ENCODE data around the gene GSK3B. TPM values are rescaled to one million over a fixed set of nuclear protein-coding genes. Genes with fewer than 3 reads are reported as not detected.

GSK3B gene
- total RNA-seq, 1 experiment from 2014 or later: 50.0 TPM

DNA sequence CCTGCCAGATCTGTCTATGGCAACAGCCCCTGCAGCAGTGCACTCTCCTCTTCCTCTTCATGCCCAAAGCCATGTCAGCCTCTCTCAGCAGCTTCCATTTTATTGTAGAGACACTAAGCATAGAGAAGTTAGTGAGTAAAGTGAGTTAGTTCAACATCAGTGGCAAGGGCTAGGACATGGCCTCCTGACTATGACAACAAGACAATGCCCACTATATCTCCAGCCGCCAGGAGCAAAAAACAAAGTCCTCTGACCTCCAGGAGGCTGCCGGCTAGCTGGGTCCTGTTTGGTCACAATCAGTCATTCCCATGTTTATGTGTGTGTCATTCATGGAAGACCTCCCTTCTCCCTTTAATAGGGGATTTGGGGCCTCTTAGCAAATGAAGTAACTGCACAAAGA lies 297.5 kb downstream of the GSK3B start:
- intact Hi-C loops (cut with micrococcal nuclease): no loop called here
- Histone ChIP-seq H3K4me1 (ENCODE audit: control insufficient read depth in 1 of 2, insufficient read depth in 2 of 2, low read length in 2 of 2) (peaks cover 12 to 16% of the 10 kb centered on the region in 2 experiments; a peak in 3 of 4 replicates), H3K27me3 (ENCODE audit: insufficient read depth, low read length) (no peaks in the 10 kb centered on the region), H3K27ac (ENCODE audit: low read depth, low read length) (no peak overlapping the region), H3K36me3 (ENCODE audit: control insufficient read depth in 1 of 2, insufficient read depth in 2 of 2, low read length in 2 of 2) (no peaks in the 10 kb centered on the region), H2AFZ (ENCODE audit: low read depth, low read length, poor library complexity, severe bottlenecking) (no peak overlapping the region), H3K9me3 (ENCODE audit: control insufficient read depth in 1 of 2, insufficient read depth in 1 of 2, low read depth in 1 of 2, low read length in 2 of 2) (no peaks in the 10 kb centered on the region), H3K9me2 (ENCODE audit: insufficient read depth) (no peaks in the 10 kb centered on the region), H3K79me2 (ENCODE audit: insufficient read depth, low read length) (no peaks in the 10 kb centered on the region), H3K9ac (ENCODE audit: low read length) (no peak overlapping the region), H3K4me2 (ENCODE audit: low read length) (no peak overlapping the region), H3K4me3 (replicated peaks in 1 of 2; ENCODE audit: low read depth in 1 of 2, low read length in 2 of 2) (no peak overlapping the region), H4K20me1 (ENCODE audit: insufficient read depth) (no peaks in the 10 kb centered on the region)
- BruUV-seq (replicated peaks): no TSS peak
- TF ChIP-seq RAD21 (IDR thresholded peaks at IDR 0.05; ENCODE audit: low read depth): no peak
- DNase-seq (ENCODE audit: low read depth, low spot score): no peak
- POLR2A ChIA-PET: no interaction called here
- no peak for ATAC-seq
- RAD21 ChIA-PET (ENCODE audit: low non-redundant PET in 1 of 2, low total read pairs in 2 of 2, uncharacterized antibody in 2 of 2, unreplicated experiment in 2 of 2): no interaction called here
- CTCF ChIA-PET: no interaction called here

GRCh38 chr3:119796368-119796767 lies 297.9 kb downstream of the GSK3B start:
- no peaks in the 10 kb centered on the region for H3K36me3 ChIP-seq (ENCODE audit: control insufficient read depth in 1 of 2, insufficient read depth in 2 of 2, low read length in 2 of 2)
- peaks cover 12 to 16% of the 10 kb centered on the region in 2 experiments; a peak in 3 of 4 replicates for H3K4me1 ChIP-seq (ENCODE audit: control insufficient read depth in 1 of 2, insufficient read depth in 2 of 2, low read length in 2 of 2)
- H3K79me2 ChIP-seq (ENCODE audit: insufficient read depth, low read length): no peaks in the 10 kb centered on the region
- BruUV-seq (replicated peaks): no TSS peak
- intact Hi-C loops (cut with micrococcal nuclease): no loop called here
- ChIA-PET POLR2A (no interaction called here), RAD21 (ENCODE audit: low non-redundant PET in 1 of 2, low total read pairs in 2 of 2, uncharacterized antibody in 2 of 2, unreplicated experiment in 2 of 2) (no interaction called here), CTCF (no interaction called here)
- no peak overlapping the region for H3K4me2 ChIP-seq (ENCODE audit: low read length)
- DNase-seq (ENCODE audit: low read depth, low spot score) (no peak), ATAC-seq (no peak)
- no peak overlapping the region for H3K4me3 ChIP-seq (replicated peaks in 1 of 2; ENCODE audit: low read depth in 1 of 2, low read length in 2 of 2)
- H3K9me2 ChIP-seq (ENCODE audit: insufficient read depth): no peaks in the 10 kb centered on the region
- H4K20me1 ChIP-seq (ENCODE audit: insufficient read depth): no peaks in the 10 kb centered on the region
- no peak overlapping the region for H3K9ac ChIP-seq (ENCODE audit: low read length)
- no peaks in the 10 kb centered on the region for H3K27me3 ChIP-seq (ENCODE audit: insufficient read depth, low read length)
- H3K27ac ChIP-seq (ENCODE audit: low read depth, low read length): no peak overlapping the region
- no peak overlapping the region for H2AFZ ChIP-seq (ENCODE audit: low read depth, low read length, poor library complexity, severe bottlenecking)
- H3K9me3 ChIP-seq (ENCODE audit: control insufficient read depth in 1 of 2, insufficient read depth in 1 of 2, low read depth in 1 of 2, low read length in 2 of 2): no peaks in the 10 kb centered on the region
- no peak for TF ChIP-seq EGR1 (IDR thresholded peaks at IDR 0.05; ENCODE audit: low read depth)
- TF ChIP-seq POLR2AphosphoS5 (IDR thresholded peaks at IDR 0.05; ENCODE audit: low read depth, low read length): no peak
- no peak for TF ChIP-seq TCF7L2 (IDR thresholded peaks at IDR 0.05; ENCODE audit: borderline replicate concordance, extremely low read depth, insufficient read depth, insufficient read length)
- TF ChIP-seq JUND (IDR thresholded peaks at IDR 0.05): no peak
- no peak for TF ChIP-seq CBX3 (IDR thresholded peaks at IDR 0.05; ENCODE audit: low read depth)
- TF ChIP-seq EZH2 (IDR thresholded peaks at IDR 0.05): no peak
- TF ChIP-seq ELF1 (IDR thresholded peaks at IDR 0.05; ENCODE audit: borderline replicate concordance, low read depth): no peak
- TF ChIP-seq REST (IDR thresholded peaks at IDR 0.05; ENCODE audit: low read depth): no peak
- TF ChIP-seq, protein P1, sequence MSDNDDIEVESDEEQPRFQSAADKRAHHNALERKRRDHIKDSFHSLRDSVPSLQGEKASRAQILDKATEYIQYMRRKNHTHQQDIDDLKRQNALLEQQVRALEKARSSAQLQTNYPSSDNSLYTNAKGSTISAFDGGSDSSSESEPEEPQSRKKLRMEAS (IDR thresholded peaks at IDR 0.05): no peak
- no peak for TF ChIP-seq SP1 (IDR thresholded peaks at IDR 0.05; ENCODE audit: low read depth)
- TF ChIP-seq YY1 (IDR thresholded peaks at IDR 0.05; ENCODE audit: extremely low read depth, insufficient replicate concordance, low read depth, low read length): no peak
- no peak for TF ChIP-seq CTCF (IDR thresholded peaks at IDR 0.05 in 2 of 3, conservative IDR thresholded peaks at IDR 0.05 in 1 of 3; ENCODE audit: borderline replicate concordance in 1 of 3, insufficient read depth in 1 of 3, low read depth in 2 of 3, low read length in 2 of 3)

Measured in HCT116 (cell line).